GM12878 (cell line): ENCODE data around the gene GGACT. TPM values are rescaled to one million over a fixed set of nuclear protein-coding genes. Genes with fewer than 3 reads are reported as not detected.

Experiments
- ATAC-seq: fragments of 200-7000 bp; cut with Tn5 transposase; 3 replicates; pipeline ENCODE4 v1.9.1; 2020; ENCODE audit warnings: mild to moderate bottlenecking, moderate library complexity
- BruUV-seq: library from RNA; stranded (reverse); fragments of 400-500 nt; replicated peaks from 2 replicates; lab custom pipeline; 2021; lab: Mats Ljungman, UMichigan
- CTCF ChIA-PET: fragments of 300-600 bp; sonication (Branson Sonifier 250); formaldehyde crosslinking; extraction: SDS; loops from one replicate; lab custom pipeline; 2021; ENCODE audit warnings: inconsistent platforms; lab: Yijun Ruan, JAX
- POLR2A ChIA-PET: fragments of 350-600 bp; formaldehyde crosslinking; extraction: SDS; loops from one replicate; lab custom pipeline; 2021; ENCODE audit warnings: inconsistent platforms; lab: Charles Lee
- RAD21 ChIA-PET: fragments of 300-600 bp; sonication (Branson Sonifier 250); formaldehyde crosslinking; loops from one replicate; lab custom pipeline; 2023; ENCODE audit warnings: antibody characterized with exemption; ENCODE audit not compliant: unreplicated experiment; lab: Charles Lee
- SMC1A ChIA-PET: fragments of 300-600 bp; sonication (Branson Sonifier 250); formaldehyde crosslinking; loops from one replicate; lab custom pipeline; 2023; ENCODE audit not compliant: unreplicated experiment, uncharacterized antibody; lab: Charles Lee
- DNase-seq: peaks from one replicate; pipeline ENCODE4 v3.0.0-alpha.2; 2011; ENCODE audit warnings: low read depth, low spot score
- FAIRE-seq: peaks from 3 replicates; lab custom pipeline; 2011; peaks lifted over from hg19 to GRCh38; lab: Jason Lieb, UNC
- H2AFZ ChIP-seq: 2 replicates; pipeline ENCODE4 v1.6.0; 2011; ENCODE audit warnings: low read depth, low read length, control low read depth; ENCODE audit not compliant: control insufficient read depth
- H3K27ac ChIP-seq: 2 replicates; pipeline ENCODE4 v1.5.1; 2011; ENCODE audit warnings: control low read depth; ENCODE audit not compliant: control insufficient read depth, insufficient read depth
- H3K27me3 ChIP-seq, 2 experiments: replicated peaks in 1 of 2; 2 replicates each; pipeline versions ENCODE4 v1.6.0 to v1.6.1; 2011; ENCODE audit warnings: low read length in 1 of 2; ENCODE audit not compliant: control insufficient read depth in 2 of 2, insufficient read depth in 2 of 2
- H3K36me3 ChIP-seq, 2 experiments: 2 replicates each; pipeline ENCODE4 v1.5.1; 2011; ENCODE audit warnings: low read length in 1 of 2; ENCODE audit not compliant: control insufficient read depth in 2 of 2, insufficient read depth in 2 of 2
- H3K4me1 ChIP-seq: 2 replicates; pipeline ENCODE4 v1.6.1; 2011; ENCODE audit warnings: mild to moderate bottlenecking, low read length, moderate library complexity, mixed read lengths; ENCODE audit not compliant: control insufficient read depth, insufficient read depth
- H3K4me2 ChIP-seq: 2 replicates; pipeline ENCODE4 v1.6.0; 2011; ENCODE audit warnings: control low read depth; ENCODE audit not compliant: control insufficient read depth, insufficient read depth
- H3K4me3 ChIP-seq: fragments of 200-600 bp; sonication (generic); 2 replicates; pipeline ENCODE4 v1.5.1; 2016
- H3K79me2 ChIP-seq: 2 replicates; pipeline ENCODE4 v1.6.0; 2011; ENCODE audit warnings: low read length; ENCODE audit not compliant: control insufficient read depth, insufficient read depth
- H3K9ac ChIP-seq: 2 replicates; pipeline ENCODE4 v1.8.0; 2011; ENCODE audit warnings: low read length, control low read depth, mixed read lengths; ENCODE audit not compliant: control insufficient read depth, insufficient read depth
- H3K9me3 ChIP-seq: replicated peaks from 3 replicates; pipeline ENCODE4 v1.5.1; 2011; ENCODE audit warnings: mild to moderate bottlenecking, low read length; ENCODE audit not compliant: control insufficient read depth, insufficient read depth
- H4K20me1 ChIP-seq: 2 replicates; pipeline ENCODE4 v1.6.0; 2011; ENCODE audit not compliant: control insufficient read depth, insufficient read depth
- FOXK2 ChIP-seq: fragments of 450-650 bp; IDR thresholded peaks from 2 replicates; pipeline ENCODE4 v1.6.1; 2017; ENCODE audit warnings: mild to moderate bottlenecking, moderate library complexity
- JUNB ChIP-seq: IDR thresholded peaks from 2 replicates; pipeline ENCODE4 v1.6.1; 2016; ENCODE audit warnings: antibody characterized with exemption, mild to moderate bottlenecking
- KAT2A ChIP-seq: conservative IDR thresholded peaks from 2 replicates; pipeline ENCODE4 v1.6.1; 2011; ENCODE audit warnings: low read depth, low read length; ENCODE audit not compliant: control insufficient read depth
- POLR2AphosphoS2 ChIP-seq: IDR thresholded peaks from 2 replicates; pipeline ENCODE4 v1.6.1; 2011; ENCODE audit warnings: low read depth, mild to moderate bottlenecking, low read length, improper control_type of control experiment, moderate library complexity
- RELA ChIP-seq: fragments of 450-650 bp; IDR thresholded peaks from 2 replicates; pipeline ENCODE4 v1.8.0; 2014; ENCODE audit warnings: borderline replicate concordance; ENCODE audit not compliant: partially characterized antibody
- SREBF2 ChIP-seq: IDR thresholded peaks from 2 replicates; pipeline ENCODE4 v1.6.1; 2012; ENCODE audit warnings: mild to moderate bottlenecking, low read length
- USF1 ChIP-seq: IDR thresholded peaks from 2 replicates; pipeline ENCODE4 v1.6.1; 2011; ENCODE audit warnings: borderline replicate concordance, low read depth, mild to moderate bottlenecking, moderate library complexity, mixed read lengths, low read length; ENCODE audit not compliant: insufficient read depth; ENCODE audit errors: extremely low read length
- ZNF217 ChIP-seq: fragments of 450-650 bp; IDR thresholded peaks from 2 replicates; pipeline ENCODE4 v1.6.1; 2017; ENCODE audit warnings: antibody characterized with exemption, mild to moderate bottlenecking
- WGBS: methylation state at CpG from one replicate; pipeline ENCODE4 v1.1.6; 2016; ENCODE audit warnings: low lambda C conversion rate; ENCODE audit not compliant: insufficient replicate concordance, insufficient coverage; ENCODE audit errors: missing lambda C conversion rate; 5-methylcytosine and 5-hydroxymethylcytosine counted together
- in situ Hi-C: fragments of 300-500 bp; cut with MboI; formaldehyde crosslinking; loops from 9 replicates; pipeline ENCODE4 v1.14.3; 2018; ENCODE audit warnings: mixed read lengths
- intact Hi-C: fragments of 100-400 bp; cut with micrococcal nuclease; formaldehyde crosslinking; loops from one replicate; pipeline ENCODE4 v1.14.2; 2022; ENCODE audit not compliant: unreplicated experiment
- polyA plus RNA-seq, 11 experiments: library from polyadenylated mRNA; depleted of rRNA in 4 of 11; unstranded in 6 of 11; stranded (reverse) in 5 of 11; fragments of >200 nt; fragmentation: Nextera tagmentation in 4 of 11; fragmentation: Illumina TruSeq in 1 of 11; extraction: Ambion mirVana in 4 of 11; extraction: Trizol in 1 of 11; gene quantifications; 1 replicate in 1 of 11; 2 replicates in 10 of 11; pipeline versions ENCODE4 v1.2.1 to v1.2.3, GENCODE V29; 2011 to 2016; ENCODE audit warnings: inconsistent platforms in 2 of 11, missing spikeins in 2 of 11, low read depth in 1 of 11
- total RNA-seq, 4 experiments: library from RNA; depleted of rRNA in 3 of 4; stranded (reverse); fragments of >200 nt in 3 of 4; fragmentation: Illumina TruSeq in 1 of 4; extraction: Trizol in 1 of 4; gene quantifications; 2 replicates each; pipeline versions ENCODE4 v1.2.1 to v1.2.3, GENCODE V29; 2013 to 2021

The GGACT gene
- total and polyA plus RNA-seq, 10 of the 15 experiments (the other 5 are each of a cell fraction or from before 2014, with no cell fraction given) = 0.61 to 8.8 (median 4.2) TPM

- DNase-seq (no peak), ATAC-seq (no peak), FAIRE-seq (no peak)
- ChIA-PET RAD21 (interaction anchor here (1.4 kb wide), 1 partner anchor 278 kb away, joined by 5 read pairs; no protein-coding TSS in a partner anchor), CTCF (interaction anchor here (1.0 to 6.0 kb wide), 4 partner anchors 11 to 855 kb away, joined by 3 to 60 read pairs (median 4); no protein-coding TSS in a partner anchor), POLR2A (no interaction called here), SMC1A (interaction anchor here (0.6 to 0.9 kb wide), 3 partner anchors 10 to 1388 kb away, joined by 3 to 4 read pairs (median 3); no protein-coding TSS in a partner anchor)
- Histone ChIP-seq H3K9me3 (no peaks in the 10 kb centered on the region), H3K27me3 (no peaks in the 10 kb centered on the region), H3K4me2 (no peak overlapping the region), H3K4me3 (no peak overlapping the region), H3K27ac (no peak overlapping the region), H3K4me1 (peaks cover 4% of the 10 kb centered on the region; the same call in 1 of the 2 replicates), H3K9ac (no peak overlapping the region), H2AFZ (no peak overlapping the region), H3K36me3 (peaks cover 0 to 3% of the 10 kb centered on the region in 2 experiments; a peak in 1 of 4 replicates), H4K20me1 (no peaks in the 10 kb centered on the region), H3K79me2 (no peaks in the 10 kb centered on the region)
- in situ Hi-C loops = loop anchor here (5.0 to 10.0 kb wide), 3 partner anchors 278 to 856 kb away; no protein-coding TSS in a partner anchor
- BruUV-seq = no TSS peak
- intact Hi-C loops = loop anchor here (5.0 to 10.0 kb wide), 4 partner anchors 146 to 1071 kb away; no protein-coding TSS in a partner anchor
- WGBS = 56% methylated on average over 3 of the region's 3 CpGs
- TF ChIP-seq SREBF2 = no peak
- TF ChIP-seq POLR2AphosphoS2 = no peak
- TF ChIP-seq JUNB = no peak
- no peak for TF ChIP-seq KAT2A
- no peak for TF ChIP-seq USF1
- TF ChIP-seq RELA = no peak
- TF ChIP-seq FOXK2 = no peak
- no peak for TF ChIP-seq ZNF217
Measured at GRCh38 chr13:100513171-100513570, 75.4 kb downstream of the GGACT start.
